GM19397 (cell line): ENCODE results near the gene PKN3.
A peak's percentile ranks its signal among the peaks of the same experiment; 100 is the strongest.
"Not testable (repeated sequence)": the region's sequence is repeated elsewhere in the genome, so short reads cannot be mapped to it uniquely, and the experiment has no call there.

ENCODE experiments used
- ATAC-seq: cut with Tn5 transposase; IDR thresholded peaks from one replicate; pipeline ENCODE4 v1.9.1; 2021; ENCODE audit warnings: mild to moderate bottlenecking, moderate library complexity; ENCODE audit not compliant: unreplicated experiment

The PKN3 gene

GRCh38 chr9:128702445-128702948 lies at the start of gene PKN3:
TSS of gene PKN3 (plus strand) at chr9:128702503. CDS start at chr9:128702916, 413 bp downstream.
- peak; percentile 79 for ATAC-seq

DNA sequence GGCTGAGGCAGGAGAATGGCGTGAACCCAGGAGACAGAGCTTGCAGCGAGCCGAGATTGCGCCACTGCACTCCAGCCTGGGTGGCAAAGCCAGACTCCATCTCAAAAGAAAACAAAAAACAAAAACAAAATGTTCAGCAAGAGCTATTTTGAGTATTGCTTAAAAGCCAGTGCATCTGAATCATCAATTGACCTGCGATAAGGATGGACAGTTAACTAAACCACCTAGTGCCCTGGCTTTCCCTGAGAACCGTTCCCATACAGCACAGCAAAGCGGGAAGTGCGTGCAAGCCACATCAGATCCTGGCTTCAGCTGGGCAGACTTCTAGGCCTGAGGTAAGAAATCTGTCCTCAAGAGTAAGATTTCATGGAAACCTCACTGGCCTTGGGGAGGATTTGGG lies 48.4 kb upstream of the PKN3 start:
- no peak for ATAC-seq

DNA sequence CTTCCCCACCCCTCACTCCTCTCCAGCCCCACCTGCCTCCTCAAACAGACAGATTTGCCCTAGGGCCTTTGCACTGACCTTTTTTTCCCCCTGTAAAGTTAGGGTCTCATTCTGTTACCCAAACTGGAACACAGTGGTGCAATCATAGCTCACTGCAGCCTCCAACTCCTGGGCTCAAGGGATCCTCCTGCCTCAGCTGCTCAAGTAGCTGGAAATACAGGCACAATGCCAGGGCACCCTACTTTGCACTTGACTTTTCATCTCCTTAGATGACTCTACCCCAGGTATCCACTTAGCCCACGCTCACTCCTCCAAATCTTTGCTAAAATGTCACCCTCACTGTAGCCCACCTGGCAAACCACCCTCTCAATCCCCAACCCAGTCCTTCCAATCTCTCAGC lies 47.8 kb upstream of the PKN3 start:
- no peak for ATAC-seq

DNA sequence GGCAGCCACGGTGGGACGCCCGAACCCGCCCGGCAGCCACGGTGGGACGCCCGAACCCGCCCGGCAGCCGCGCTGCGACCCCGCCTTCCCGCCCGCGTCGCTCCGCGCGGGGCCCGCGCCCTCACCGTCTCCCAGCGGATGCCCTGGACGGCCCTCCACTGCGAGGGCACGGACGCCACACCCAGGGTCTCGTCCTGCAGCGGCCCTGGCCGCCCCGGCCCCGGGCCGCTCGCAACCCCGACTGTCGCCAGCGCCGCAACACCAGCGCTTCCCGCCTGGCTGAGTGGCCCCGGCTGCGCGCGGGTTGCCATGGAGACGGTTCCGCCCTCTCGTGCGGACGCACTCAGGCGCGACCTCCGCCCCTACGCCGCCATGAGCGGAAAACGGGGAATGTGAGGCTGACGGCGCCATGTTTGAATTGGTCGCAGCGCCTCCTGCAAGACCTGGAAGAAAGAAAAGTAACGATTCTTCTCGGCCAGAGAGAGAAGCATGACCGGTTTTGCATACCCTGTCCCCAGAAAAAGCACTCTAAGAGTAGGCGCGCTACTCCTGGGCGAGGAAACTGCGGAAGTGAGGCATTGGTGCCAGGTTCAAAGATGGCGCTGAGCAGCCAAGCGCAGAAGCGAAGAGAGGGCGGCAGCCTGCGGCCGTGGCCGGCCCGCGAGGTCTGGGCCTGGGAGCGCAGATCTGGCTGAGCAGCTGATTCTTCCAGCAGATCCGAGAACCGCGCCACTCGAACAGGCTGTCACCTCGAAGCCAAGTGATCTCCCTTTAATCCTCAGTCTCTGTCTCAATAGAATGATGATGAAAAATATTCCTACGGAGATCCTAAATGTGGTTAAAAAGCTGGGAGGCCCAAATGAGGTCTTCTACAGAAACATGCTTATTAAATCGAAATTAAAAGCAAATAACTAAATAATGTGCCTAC lies 45.6 kb upstream of the PKN3 start, which contains the start of gene DYNC2I2:
Gene DYNC2I2 (minus strand): TSS at position 432 of the 928 bp plus-strand sequence. CDS start 121 bp downstream, at position 311.
- peak; percentile 74 for ATAC-seq

DNA sequence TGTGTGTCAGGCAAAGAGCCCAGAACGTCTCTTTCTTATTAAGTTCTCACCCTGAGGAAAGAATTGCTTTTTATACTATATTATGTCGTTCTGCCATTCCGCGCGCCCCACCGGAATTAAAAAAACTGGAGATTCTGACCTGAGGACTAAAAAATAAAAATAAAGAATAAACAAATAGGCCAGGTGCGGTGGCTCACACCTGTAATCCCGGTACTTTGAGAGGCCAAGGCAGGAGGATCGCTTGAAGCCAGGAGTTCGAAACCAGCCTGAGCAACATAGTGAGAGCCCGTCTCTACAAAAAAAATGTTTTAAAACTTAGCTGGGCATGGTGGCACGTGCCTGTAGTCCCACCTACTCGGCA lies 45.0 kb upstream of the PKN3 start:
- ATAC-seq: no peak

DNA sequence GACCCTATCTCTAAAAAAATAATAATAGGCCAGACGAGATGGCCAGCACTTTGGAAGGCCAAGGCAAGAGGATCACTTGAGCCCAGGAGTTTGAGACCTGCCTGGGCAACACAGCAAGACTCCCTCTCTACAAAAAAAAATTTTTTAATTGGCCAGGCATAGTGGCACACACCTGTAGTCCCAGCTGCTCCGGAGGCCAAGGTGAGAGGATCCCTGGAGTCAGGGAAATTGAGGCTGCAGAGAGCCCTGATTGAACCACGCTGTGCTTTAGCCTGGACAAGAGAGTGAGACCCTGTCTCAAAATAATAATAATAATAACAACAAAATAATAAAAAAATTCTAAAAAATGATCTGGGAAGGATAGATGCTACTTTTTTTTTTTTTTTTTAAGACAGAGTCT lies 44.5 kb upstream of the PKN3 start:
- ATAC-seq: no peak

- ATAC-seq: not testable (repeated sequence)
Measured at GRCh38 chr9:128666481-128666941, 35.8 kb upstream of the PKN3 start.

DNA sequence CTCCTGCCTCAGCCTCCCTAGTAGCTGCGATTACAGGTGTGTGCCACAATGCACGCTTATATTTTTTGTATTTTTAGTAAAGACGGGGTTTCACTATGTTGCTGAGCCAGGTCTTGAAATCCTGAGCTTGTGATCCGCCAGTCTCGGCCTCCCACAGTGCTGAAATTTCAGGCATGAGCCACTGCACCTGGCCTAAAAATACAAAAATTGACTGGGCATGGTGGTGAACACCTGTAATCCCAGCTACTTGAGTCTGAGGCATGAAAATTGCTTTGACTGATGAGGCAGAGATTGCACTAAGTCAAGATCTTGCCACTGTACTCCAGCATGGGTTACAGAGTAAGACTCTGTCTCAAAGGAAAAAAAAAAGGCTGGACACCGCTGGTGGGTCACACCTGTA lies 32.5 kb upstream of the PKN3 start:
- ATAC-seq: no peak

- ATAC-seq: no peak
Measured at GRCh38 chr9:128675382-128675781, 26.9 kb upstream of the PKN3 start.

DNA sequence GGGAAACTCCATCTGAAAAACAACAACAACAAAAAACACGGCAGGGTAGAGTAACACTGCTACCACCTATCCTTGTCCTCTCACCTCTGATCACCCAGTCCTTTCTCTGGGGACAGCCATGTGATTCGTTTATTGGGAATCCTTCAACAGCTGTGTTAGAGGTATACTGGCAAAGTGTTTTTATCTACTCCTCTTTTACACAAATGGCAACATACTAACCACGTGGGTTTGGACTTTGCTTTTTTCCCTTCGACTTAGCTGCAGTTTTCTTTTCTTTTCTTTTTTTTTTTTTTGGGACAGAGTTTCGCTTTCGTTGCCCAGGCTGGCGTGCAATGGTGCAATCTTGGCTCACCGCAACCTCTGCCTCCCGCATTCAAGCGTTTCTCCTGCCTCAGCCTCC lies 24.5 kb upstream of the PKN3 start:
- ATAC-seq: no peak

- peak; percentile 38 for ATAC-seq
Measured at GRCh38 chr9:128683340-128684064, 18.8 kb upstream of the PKN3 start.

DNA sequence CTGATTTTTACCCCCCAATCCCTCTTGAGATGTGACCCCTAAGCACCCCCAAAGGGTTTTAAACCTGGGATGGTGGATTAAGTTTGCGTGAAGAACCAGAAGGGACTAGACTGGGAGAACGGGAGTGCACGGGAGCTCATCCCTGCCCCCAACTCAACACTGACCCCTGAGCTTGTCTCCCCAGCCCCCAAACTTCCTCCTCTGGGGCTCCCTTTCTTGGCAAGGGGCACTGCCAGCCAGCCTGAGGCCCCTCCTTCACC lies 18.3 kb upstream of the PKN3 start:
- no peak for ATAC-seq

GRCh38 chr9:128684325-128685199 lies 17.7 kb upstream of the PKN3 start:
- peak; percentile 28 for ATAC-seq

DNA sequence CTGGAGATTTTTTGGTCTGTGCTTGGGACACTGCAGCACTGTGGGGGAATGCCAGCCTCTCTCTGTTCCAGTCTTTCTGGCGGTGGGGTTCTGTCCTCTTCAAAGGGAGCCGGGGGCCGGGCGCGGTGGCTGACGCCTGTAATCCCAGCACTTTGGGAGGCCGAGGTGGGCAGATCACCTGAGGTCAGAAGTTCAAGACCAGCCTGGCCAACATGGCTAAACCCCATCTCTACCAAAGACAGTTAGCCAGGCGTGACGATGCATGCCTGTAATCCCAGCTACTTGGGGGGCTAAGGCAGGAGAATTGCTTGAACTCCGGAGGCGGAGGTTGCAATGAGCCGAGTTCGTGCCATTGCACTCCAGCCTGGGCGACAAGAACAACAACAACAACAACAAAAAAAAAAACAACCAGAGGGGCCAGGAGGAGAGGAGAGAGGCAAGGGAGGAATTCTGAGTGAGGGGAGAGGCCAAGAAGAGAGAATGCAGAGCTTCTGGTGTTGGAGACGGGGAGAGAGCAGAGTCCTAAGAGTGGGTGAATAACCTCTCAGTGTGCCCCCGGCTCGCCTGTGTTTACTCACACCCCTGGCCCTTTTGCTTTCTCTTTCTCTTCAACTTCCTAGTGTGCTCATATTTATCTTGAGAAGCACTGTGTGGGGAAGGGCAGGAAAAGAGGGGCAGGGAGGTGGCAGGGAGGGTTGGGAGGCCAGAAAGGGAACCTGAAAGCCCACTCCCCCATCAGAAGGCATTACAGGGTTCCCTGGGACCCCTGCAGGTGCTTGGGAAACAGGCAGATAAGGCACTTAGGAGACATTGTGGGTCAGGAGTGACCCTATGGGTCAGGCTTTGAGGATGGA lies 16.4 kb upstream of the PKN3 start:
- no peak for ATAC-seq

DNA sequence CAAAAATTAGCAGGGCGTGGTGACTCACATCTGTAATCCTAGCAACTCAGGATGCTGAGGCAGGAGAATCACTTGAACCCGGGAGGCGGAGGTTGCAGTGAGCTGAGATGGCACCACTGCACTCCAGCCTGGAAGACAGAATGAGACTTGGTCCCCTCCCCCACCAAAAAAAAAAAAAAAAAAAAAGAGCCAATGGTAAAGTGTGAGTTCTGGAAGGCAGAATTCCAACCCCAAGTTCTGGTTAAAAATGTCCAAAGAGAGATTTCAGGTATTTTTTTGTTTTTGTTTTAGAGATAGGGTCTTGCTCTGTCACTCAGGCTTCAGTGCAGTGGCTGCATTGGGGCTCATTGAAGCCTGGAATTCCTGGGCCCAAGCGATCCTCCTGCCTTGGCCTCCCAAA lies 14.8 kb upstream of the PKN3 start:
- no peak for ATAC-seq

GRCh38 chr9:128688501-128689292 lies 13.6 kb upstream of the PKN3 start, which contains the start of gene SET:
TSS of gene SET (plus strand) at chr9:128689222. CDS start at chr9:128689583, 361 bp downstream.
- ATAC-seq: peak; percentile 79

GRCh38 chr9:128689293-128689774 lies 13.0 kb upstream of the PKN3 start:
- peak; percentile 26 for ATAC-seq

- ATAC-seq: no peak
Measured at GRCh38 chr9:128689820-128690683, 12.3 kb upstream of the PKN3 start.
